SK-N-SH treated with all-trans-retinoic acid at 6 μM for 48 hours (cell line): ENCODE data around the gene NCAM1.

Experiments used
- ARNTL ChIP-seq: fragments of 450-650 bp; formaldehyde crosslinking; IDR thresholded peaks from 2 replicates; pipeline ENCODE4 v1.5.0; 2020; ENCODE audit warnings: low read depth, mild to moderate bottlenecking, moderate library complexity, borderline replicate concordance
- CREB5 ChIP-seq: fragments of 250-450 bp; sonication (Bioruptor Pico); IDR thresholded peaks from 2 replicates; pipeline ENCODE4 v1.5.1; 2020; ENCODE audit warnings: low read depth, mild to moderate bottlenecking, moderate library complexity
- ESRRG ChIP-seq: fragments of 250-450 bp; sonication (Bioruptor Pico); IDR thresholded peaks from 2 replicates; pipeline ENCODE4 v1.6.1; 2021; ENCODE audit warnings: mild to moderate bottlenecking
- ISL1 ChIP-seq: fragments of 250-450 bp; sonication (Bioruptor Pico); IDR thresholded peaks from 2 replicates; pipeline ENCODE4 v2.1.2; 2022; ENCODE audit warnings: mild to moderate bottlenecking, moderate library complexity
- RARB ChIP-seq: fragments of 250-450 bp; sonication (Bioruptor Pico); IDR thresholded peaks from 2 replicates; pipeline ENCODE4 v1.8.0; 2021; ENCODE audit warnings: mild to moderate bottlenecking, moderate library complexity
- ZFP30 ChIP-seq: fragments of 450-650 bp; formaldehyde crosslinking; IDR thresholded peaks from 2 replicates; pipeline ENCODE4 v1.5.0; 2022; ENCODE audit warnings: mild to moderate bottlenecking, moderate library complexity
- ZNF70 ChIP-seq: fragments of 450-650 bp; formaldehyde crosslinking; IDR thresholded peaks from 2 replicates; pipeline ENCODE4 v1.5.0; 2020; ENCODE audit warnings: mild to moderate bottlenecking, moderate library complexity

GRCh38 chr11:112995423-112996090, 34.3 kb downstream of the NCAM1 start:
- TF ChIP-seq CREB5 (no peak), ISL1 (CRISPR knock-in tag) (no peak), ZNF70 (CRISPR knock-in tag) (no peak), RARB (no peak), ZFP30 (CRISPR knock-in tag) (no peak), ARNTL (no peak), ESRRG (CRISPR knock-in tag) (no peak)
